ENCODE results near the gene CELF3. TPM values are rescaled to one million over a fixed set of nuclear protein-coding genes. Genes with fewer than 3 reads are reported as not detected.

Gene CELF3
- total RNA-seq, 1 experiment from 2014 or later: 0.42 TPM

DNA sequence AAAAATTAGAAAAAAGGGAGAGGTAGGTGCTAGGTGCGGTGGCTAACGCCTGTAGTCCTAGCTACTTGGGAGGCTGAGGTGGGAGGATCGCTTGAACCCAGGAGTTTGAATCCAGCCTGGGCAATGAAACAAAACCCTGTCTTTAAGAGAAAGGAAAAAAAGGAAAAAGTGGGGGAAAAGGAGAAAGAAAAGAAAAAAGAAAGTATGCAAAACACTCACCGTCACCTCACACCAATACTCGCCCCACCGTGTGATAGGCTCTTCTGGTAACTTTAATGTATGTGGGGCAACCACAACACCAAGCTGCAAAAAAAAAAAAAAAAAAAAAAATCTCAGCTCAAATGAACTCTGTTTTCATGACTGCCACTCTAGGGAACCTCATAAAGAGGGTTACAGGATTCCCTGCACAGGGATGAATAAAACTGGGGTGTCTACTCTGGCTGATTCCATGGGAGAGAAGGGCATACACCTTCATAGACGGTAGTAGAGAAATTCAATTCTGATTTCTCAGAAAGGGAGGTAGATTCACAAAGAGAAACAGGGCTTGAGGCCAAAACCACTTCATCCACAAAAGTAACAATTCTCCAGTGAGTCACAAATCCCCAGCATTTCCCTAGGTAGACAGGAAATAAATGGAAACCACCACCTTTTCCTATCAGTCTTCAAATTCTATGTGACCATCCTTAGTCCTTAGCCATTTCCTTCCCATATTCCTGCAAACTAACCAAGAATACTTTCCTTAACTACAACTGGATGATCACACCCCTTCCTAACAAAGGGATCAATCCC is 44.2 kb upstream of the CELF3 start:
- DNase-seq (ENCODE audit: low spot score): no peak
- ATAC-seq: no peak
- no peaks in the 10 kb centered on the region for H3K27me3 Mint-ChIP-seq (ENCODE audit: low read depth)
- H3K36me3 Mint-ChIP-seq: peaks cover 31% of the 10 kb centered on the region
- peak overlapping the region; percentile 34; the same call in 1 of the 2 replicates for H3K4me3 Mint-ChIP-seq
- no peak for TF ChIP-seq ZNF423 (CRISPR knock-in tag; IDR thresholded peaks at IDR 0.05)
- TF ChIP-seq, protein P1, sequence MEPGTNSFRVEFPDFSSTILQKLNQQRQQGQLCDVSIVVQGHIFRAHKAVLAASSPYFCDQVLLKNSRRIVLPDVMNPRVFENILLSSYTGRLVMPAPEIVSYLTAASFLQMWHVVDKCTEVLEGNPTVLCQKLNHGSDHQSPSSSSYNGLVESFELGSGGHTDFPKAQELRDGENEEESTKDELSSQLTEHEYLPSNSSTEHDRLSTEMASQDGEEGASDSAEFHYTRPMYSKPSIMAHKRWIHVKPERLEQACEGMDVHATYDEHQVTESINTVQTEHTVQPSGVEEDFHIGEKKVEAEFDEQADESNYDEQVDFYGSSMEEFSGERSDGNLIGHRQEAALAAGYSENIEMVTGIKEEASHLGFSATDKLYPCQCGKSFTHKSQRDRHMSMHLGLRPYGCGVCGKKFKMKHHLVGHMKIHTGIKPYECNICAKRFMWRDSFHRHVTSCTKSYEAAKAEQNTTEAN (CRISPR knock-in tag; IDR thresholded peaks at IDR 0.05): no peak
- TF ChIP-seq, protein P2, sequence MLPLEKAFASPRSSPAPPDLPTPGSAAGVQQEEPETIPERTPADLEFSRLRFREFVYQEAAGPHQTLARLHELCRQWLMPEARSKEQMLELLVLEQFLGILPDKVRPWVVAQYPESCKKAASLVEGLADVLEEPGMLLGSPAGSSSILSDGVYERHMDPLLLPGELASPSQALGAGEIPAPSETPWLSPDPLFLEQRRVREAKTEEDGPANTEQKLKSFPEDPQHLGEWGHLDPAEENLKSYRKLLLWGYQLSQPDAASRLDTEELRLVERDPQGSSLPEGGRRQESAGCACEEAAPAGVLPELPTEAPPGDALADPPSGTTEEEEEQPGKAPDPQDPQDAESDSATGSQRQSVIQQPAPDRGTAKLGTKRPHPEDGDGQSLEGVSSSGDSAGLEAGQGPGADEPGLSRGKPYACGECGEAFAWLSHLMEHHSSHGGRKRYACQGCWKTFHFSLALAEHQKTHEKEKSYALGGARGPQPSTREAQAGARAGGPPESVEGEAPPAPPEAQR (CRISPR knock-in tag; IDR thresholded peaks at IDR 0.05): no peak
- TF ChIP-seq SOX15 (CRISPR knock-in tag; IDR thresholded peaks at IDR 0.05): no peak
- TF ChIP-seq, protein P3, sequence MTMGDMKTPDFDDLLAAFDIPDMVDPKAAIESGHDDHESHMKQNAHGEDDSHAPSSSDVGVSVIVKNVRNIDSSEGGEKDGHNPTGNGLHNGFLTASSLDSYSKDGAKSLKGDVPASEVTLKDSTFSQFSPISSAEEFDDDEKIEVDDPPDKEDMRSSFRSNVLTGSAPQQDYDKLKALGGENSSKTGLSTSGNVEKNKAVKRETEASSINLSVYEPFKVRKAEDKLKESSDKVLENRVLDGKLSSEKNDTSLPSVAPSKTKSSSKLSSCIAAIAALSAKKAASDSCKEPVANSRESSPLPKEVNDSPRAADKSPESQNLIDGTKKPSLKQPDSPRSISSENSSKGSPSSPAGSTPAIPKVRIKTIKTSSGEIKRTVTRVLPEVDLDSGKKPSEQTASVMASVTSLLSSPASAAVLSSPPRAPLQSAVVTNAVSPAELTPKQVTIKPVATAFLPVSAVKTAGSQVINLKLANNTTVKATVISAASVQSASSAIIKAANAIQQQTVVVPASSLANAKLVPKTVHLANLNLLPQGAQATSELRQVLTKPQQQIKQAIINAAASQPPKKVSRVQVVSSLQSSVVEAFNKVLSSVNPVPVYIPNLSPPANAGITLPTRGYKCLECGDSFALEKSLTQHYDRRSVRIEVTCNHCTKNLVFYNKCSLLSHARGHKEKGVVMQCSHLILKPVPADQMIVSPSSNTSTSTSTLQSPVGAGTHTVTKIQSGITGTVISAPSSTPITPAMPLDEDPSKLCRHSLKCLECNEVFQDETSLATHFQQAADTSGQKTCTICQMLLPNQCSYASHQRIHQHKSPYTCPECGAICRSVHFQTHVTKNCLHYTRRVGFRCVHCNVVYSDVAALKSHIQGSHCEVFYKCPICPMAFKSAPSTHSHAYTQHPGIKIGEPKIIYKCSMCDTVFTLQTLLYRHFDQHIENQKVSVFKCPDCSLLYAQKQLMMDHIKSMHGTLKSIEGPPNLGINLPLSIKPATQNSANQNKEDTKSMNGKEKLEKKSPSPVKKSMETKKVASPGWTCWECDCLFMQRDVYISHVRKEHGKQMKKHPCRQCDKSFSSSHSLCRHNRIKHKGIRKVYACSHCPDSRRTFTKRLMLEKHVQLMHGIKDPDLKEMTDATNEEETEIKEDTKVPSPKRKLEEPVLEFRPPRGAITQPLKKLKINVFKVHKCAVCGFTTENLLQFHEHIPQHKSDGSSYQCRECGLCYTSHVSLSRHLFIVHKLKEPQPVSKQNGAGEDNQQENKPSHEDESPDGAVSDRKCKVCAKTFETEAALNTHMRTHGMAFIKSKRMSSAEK (CRISPR knock-in tag; IDR thresholded peaks at IDR 0.05; ENCODE audit: borderline replicate concordance): no peak
- no peak for TF ChIP-seq GTF2I (CRISPR knock-in tag; conservative IDR thresholded peaks at IDR 0.05)
- TF ChIP-seq, protein P4, sequence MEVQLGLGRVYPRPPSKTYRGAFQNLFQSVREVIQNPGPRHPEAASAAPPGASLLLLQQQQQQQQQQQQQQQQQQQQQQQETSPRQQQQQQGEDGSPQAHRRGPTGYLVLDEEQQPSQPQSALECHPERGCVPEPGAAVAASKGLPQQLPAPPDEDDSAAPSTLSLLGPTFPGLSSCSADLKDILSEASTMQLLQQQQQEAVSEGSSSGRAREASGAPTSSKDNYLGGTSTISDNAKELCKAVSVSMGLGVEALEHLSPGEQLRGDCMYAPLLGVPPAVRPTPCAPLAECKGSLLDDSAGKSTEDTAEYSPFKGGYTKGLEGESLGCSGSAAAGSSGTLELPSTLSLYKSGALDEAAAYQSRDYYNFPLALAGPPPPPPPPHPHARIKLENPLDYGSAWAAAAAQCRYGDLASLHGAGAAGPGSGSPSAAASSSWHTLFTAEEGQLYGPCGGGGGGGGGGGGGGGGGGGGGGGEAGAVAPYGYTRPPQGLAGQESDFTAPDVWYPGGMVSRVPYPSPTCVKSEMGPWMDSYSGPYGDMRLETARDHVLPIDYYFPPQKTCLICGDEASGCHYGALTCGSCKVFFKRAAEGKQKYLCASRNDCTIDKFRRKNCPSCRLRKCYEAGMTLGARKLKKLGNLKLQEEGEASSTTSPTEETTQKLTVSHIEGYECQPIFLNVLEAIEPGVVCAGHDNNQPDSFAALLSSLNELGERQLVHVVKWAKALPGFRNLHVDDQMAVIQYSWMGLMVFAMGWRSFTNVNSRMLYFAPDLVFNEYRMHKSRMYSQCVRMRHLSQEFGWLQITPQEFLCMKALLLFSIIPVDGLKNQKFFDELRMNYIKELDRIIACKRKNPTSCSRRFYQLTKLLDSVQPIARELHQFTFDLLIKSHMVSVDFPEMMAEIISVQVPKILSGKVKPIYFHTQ (CRISPR knock-in tag; IDR thresholded peaks at IDR 0.05): no peak
- TF ChIP-seq, protein P5, sequence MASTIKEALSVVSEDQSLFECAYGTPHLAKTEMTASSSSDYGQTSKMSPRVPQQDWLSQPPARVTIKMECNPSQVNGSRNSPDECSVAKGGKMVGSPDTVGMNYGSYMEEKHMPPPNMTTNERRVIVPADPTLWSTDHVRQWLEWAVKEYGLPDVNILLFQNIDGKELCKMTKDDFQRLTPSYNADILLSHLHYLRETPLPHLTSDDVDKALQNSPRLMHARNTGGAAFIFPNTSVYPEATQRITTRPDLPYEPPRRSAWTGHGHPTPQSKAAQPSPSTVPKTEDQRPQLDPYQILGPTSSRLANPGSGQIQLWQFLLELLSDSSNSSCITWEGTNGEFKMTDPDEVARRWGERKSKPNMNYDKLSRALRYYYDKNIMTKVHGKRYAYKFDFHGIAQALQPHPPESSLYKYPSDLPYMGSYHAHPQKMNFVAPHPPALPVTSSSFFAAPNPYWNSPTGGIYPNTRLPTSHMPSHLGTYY (CRISPR knock-in tag; IDR thresholded peaks at IDR 0.05): no peak
- TF ChIP-seq ZNF138 (CRISPR knock-in tag; conservative IDR thresholded peaks at IDR 0.05): no peak
- no peak for TF ChIP-seq NFATC4 (CRISPR knock-in tag; IDR thresholded peaks at IDR 0.05)
- TF ChIP-seq, protein P6, sequence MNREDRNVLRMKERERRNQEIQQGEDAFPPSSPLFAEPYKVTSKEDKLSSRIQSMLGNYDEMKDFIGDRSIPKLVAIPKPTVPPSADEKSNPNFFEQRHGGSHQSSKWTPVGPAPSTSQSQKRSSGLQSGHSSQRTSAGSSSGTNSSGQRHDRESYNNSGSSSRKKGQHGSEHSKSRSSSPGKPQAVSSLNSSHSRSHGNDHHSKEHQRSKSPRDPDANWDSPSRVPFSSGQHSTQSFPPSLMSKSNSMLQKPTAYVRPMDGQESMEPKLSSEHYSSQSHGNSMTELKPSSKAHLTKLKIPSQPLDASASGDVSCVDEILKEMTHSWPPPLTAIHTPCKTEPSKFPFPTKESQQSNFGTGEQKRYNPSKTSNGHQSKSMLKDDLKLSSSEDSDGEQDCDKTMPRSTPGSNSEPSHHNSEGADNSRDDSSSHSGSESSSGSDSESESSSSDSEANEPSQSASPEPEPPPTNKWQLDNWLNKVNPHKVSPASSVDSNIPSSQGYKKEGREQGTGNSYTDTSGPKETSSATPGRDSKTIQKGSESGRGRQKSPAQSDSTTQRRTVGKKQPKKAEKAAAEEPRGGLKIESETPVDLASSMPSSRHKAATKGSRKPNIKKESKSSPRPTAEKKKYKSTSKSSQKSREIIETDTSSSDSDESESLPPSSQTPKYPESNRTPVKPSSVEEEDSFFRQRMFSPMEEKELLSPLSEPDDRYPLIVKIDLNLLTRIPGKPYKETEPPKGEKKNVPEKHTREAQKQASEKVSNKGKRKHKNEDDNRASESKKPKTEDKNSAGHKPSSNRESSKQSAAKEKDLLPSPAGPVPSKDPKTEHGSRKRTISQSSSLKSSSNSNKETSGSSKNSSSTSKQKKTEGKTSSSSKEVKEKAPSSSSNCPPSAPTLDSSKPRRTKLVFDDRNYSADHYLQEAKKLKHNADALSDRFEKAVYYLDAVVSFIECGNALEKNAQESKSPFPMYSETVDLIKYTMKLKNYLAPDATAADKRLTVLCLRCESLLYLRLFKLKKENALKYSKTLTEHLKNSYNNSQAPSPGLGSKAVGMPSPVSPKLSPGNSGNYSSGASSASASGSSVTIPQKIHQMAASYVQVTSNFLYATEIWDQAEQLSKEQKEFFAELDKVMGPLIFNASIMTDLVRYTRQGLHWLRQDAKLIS (CRISPR knock-in tag; IDR thresholded peaks at IDR 0.05; ENCODE audit: borderline replicate concordance): no peak
- no peak for TF ChIP-seq MYBL2 (CRISPR knock-in tag; IDR thresholded peaks at IDR 0.05)
- TF ChIP-seq, protein P7, sequence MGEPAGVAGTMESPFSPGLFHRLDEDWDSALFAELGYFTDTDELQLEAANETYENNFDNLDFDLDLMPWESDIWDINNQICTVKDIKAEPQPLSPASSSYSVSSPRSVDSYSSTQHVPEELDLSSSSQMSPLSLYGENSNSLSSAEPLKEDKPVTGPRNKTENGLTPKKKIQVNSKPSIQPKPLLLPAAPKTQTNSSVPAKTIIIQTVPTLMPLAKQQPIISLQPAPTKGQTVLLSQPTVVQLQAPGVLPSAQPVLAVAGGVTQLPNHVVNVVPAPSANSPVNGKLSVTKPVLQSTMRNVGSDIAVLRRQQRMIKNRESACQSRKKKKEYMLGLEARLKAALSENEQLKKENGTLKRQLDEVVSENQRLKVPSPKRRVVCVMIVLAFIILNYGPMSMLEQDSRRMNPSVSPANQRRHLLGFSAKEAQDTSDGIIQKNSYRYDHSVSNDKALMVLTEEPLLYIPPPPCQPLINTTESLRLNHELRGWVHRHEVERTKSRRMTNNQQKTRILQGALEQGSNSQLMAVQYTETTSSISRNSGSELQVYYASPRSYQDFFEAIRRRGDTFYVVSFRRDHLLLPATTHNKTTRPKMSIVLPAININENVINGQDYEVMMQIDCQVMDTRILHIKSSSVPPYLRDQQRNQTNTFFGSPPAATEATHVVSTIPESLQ (CRISPR knock-in tag; IDR thresholded peaks at IDR 0.05): no peak
- TF ChIP-seq ZNF671 (CRISPR knock-in tag; IDR thresholded peaks at IDR 0.05): no peak
- CTCF ChIA-PET: interaction anchor here (0.7 kb wide), 1 partner anchor 29 kb away, joined by 3 read pairs; no protein-coding TSS in a partner anchor
- POLR2A ChIA-PET: interaction anchor here (0.6 kb wide), 1 partner anchor 35 kb away, joined by 7 read pairs; no protein-coding TSS in a partner anchor
- no peaks in the 10 kb centered on the region for H3K9me3 Mint-ChIP-seq
- no peak overlapping the region for H3K27ac Mint-ChIP-seq
- peaks cover 14% of the 10 kb centered on the region for H3K4me1 Mint-ChIP-seq
